ENCODE measurements around the gene AFAP1L1.

The AFAP1L1 gene

GRCh38 chr5:149317281-149318048 lies 45.8 kb downstream of the AFAP1L1 start:
- DNase-seq: peak; percentile 58

GRCh38 chr5:149319174-149319573 lies 47.5 kb downstream of the AFAP1L1 start:
- no peak for DNase-seq

- DNase-seq: peak; percentile 94
Observed at GRCh38 chr5:149320791-149321330, 49.2 kb downstream of the AFAP1L1 start.

- no peak for DNase-seq
Observed at GRCh38 chr5:149322518-149322917, 50.9 kb downstream of the AFAP1L1 start.

- no peak for DNase-seq
Observed at GRCh38 chr5:149323210-149323609, 51.6 kb downstream of the AFAP1L1 start.

- no peak for DNase-seq
Observed at GRCh38 chr5:149323621-149324205, 52.1 kb downstream of the AFAP1L1 start.

GRCh38 chr5:149324641-149325040 lies 53.0 kb downstream of the AFAP1L1 start:
- no peak for DNase-seq

GRCh38 chr5:149325166-149325735 lies 53.6 kb downstream of the AFAP1L1 start:
- no peak for DNase-seq

GRCh38 chr5:149325894-149326293 lies 54.2 kb downstream of the AFAP1L1 start:
- DNase-seq: no peak

GRCh38 chr5:149326611-149327010 lies 55.0 kb downstream of the AFAP1L1 start:
- no peak for DNase-seq

GRCh38 chr5:149328177-149328576 lies 56.5 kb downstream of the AFAP1L1 start:
- no peak for DNase-seq

- peak; percentile 85 for DNase-seq
Observed at GRCh38 chr5:149333711-149334443, 62.2 kb downstream of the AFAP1L1 start.

- DNase-seq: no peak
Observed at GRCh38 chr5:149337736-149338135, 66.1 kb downstream of the AFAP1L1 start.

GRCh38 chr5:149338364-149338763 lies 66.7 kb downstream of the AFAP1L1 start:
- peak; percentile 11 for DNase-seq

- no peak for DNase-seq
Observed at GRCh38 chr5:149340920-149341319, 69.3 kb downstream of the AFAP1L1 start.

GRCh38 chr5:149341876-149342275 lies 70.2 kb downstream of the AFAP1L1 start:
- no peak for DNase-seq

- DNase-seq: no peak
Observed at GRCh38 chr5:149344151-149344550, 72.5 kb downstream of the AFAP1L1 start.

GRCh38 chr5:149345147-149345891 lies 73.7 kb downstream of the AFAP1L1 start, which contains the start of gene GRPEL2:
GRPEL2 (plus strand) TSS chr5:149345499; CDS start chr5:149345540, 41 bp downstream.
- peak; percentile 98 for DNase-seq

GRCh38 chr5:149345892-149346222 lies 74.2 kb downstream of the AFAP1L1 start:
- DNase-seq: peak; percentile 52

GRCh38 chr5:149348518-149348917 lies 76.9 kb downstream of the AFAP1L1 start:
- DNase-seq: no peak

- no peak for DNase-seq
Observed at GRCh38 chr5:149349382-149349781, 77.7 kb downstream of the AFAP1L1 start.

GRCh38 chr5:149352169-149352568 lies 80.5 kb downstream of the AFAP1L1 start:
- no peak for DNase-seq
